H9 (cell line): ENCODE results near the gene MEG3. TPM values are rescaled to one million over a fixed set of nuclear protein-coding genes. Genes with fewer than 3 reads are reported as not detected.

Experiments used
- DNase-seq: peaks from one replicate; pipeline ENCODE4 v3.0.0-alpha.2; 2017
- H2AFZ ChIP-seq: one replicate; pipeline ENCODE4 v1.6.1; 2013; ENCODE audit warnings: mild to moderate bottlenecking, low read length, control low read depth, moderate library complexity
- H2AK5ac ChIP-seq: 2 replicates; pipeline ENCODE4 v1.6.1; 2013; ENCODE audit warnings: low read length, control low read depth, mixed read lengths; ENCODE audit not compliant: insufficient read length
- H2BK120ac ChIP-seq: one replicate; pipeline ENCODE4 v1.6.1; 2013; ENCODE audit warnings: low read depth, mild to moderate bottlenecking, low read length, control low read depth, inconsistent platforms; ENCODE audit not compliant: poor library complexity, severe bottlenecking
- H2BK12ac ChIP-seq: 2 replicates; pipeline ENCODE4 v1.6.1; 2013; ENCODE audit warnings: low read length, control low read depth, mixed read lengths, low read depth; ENCODE audit not compliant: insufficient read length
- H2BK15ac ChIP-seq: 2 replicates; pipeline ENCODE4 v1.6.1; 2013; ENCODE audit warnings: low read depth, low read length, control low read depth
- H2BK20ac ChIP-seq: one replicate; pipeline ENCODE4 v1.6.1; 2013; ENCODE audit warnings: low read depth, mild to moderate bottlenecking, low read length, control low read depth, inconsistent platforms; ENCODE audit not compliant: poor library complexity, severe bottlenecking
- H2BK5ac ChIP-seq: 2 replicates; pipeline ENCODE4 v1.6.1; 2013; ENCODE audit warnings: low read length, control low read depth, mixed read lengths; ENCODE audit not compliant: insufficient read length
- H3K14ac ChIP-seq: 2 replicates; pipeline ENCODE4 v1.6.1; 2013; ENCODE audit warnings: low read length, control low read depth; ENCODE audit not compliant: insufficient read depth
- H3K18ac ChIP-seq: 2 replicates; pipeline ENCODE4 v1.6.1; 2013; ENCODE audit warnings: low read depth, mild to moderate bottlenecking, mixed read lengths, low read length, control low read depth; ENCODE audit not compliant: insufficient read length
- H3K23ac ChIP-seq: 2 replicates; pipeline ENCODE4 v1.6.1; 2013; ENCODE audit warnings: low read length, control low read depth, mixed read lengths, low read depth; ENCODE audit not compliant: insufficient read length
- H3K23me2 ChIP-seq: 2 replicates; pipeline ENCODE4 v1.6.1; 2013; ENCODE audit warnings: low read depth, mild to moderate bottlenecking, mixed read lengths, low read length, control low read depth; ENCODE audit not compliant: insufficient read length, poor library complexity, severe bottlenecking
- H3K27ac ChIP-seq: 2 replicates; pipeline ENCODE4 v1.5.1; 2013; ENCODE audit warnings: low read length, control low read depth, mixed read lengths, low read depth; ENCODE audit not compliant: insufficient read length
- H3K27me3 ChIP-seq: 2 replicates; pipeline ENCODE4 v1.6.1; 2013; ENCODE audit warnings: low read length, control low read depth, inconsistent platforms; ENCODE audit not compliant: insufficient read depth
- H3K4ac ChIP-seq: 2 replicates; pipeline ENCODE4 v1.6.1; 2013; ENCODE audit warnings: low read depth, mild to moderate bottlenecking, control low read depth, inconsistent platforms, low read length, moderate library complexity
- H3K4me1 ChIP-seq: 2 replicates; pipeline ENCODE4 v1.6.1; 2013; ENCODE audit warnings: low read length, control low read depth, inconsistent platforms; ENCODE audit not compliant: insufficient read depth
- H3K4me2 ChIP-seq: 2 replicates; pipeline ENCODE4 v1.6.1; 2013; ENCODE audit warnings: low read length, control low read depth, mixed read lengths; ENCODE audit not compliant: insufficient read length, insufficient read depth
- H3K56ac ChIP-seq: 2 replicates; pipeline ENCODE4 v1.6.1; 2013; ENCODE audit warnings: low read depth, mild to moderate bottlenecking, mixed read lengths, low read length, control low read depth; ENCODE audit not compliant: insufficient read length
- H3K79me1 ChIP-seq: 2 replicates; pipeline ENCODE4 v1.6.1; 2013; ENCODE audit warnings: low read depth, mild to moderate bottlenecking, moderate library complexity, low read length, control low read depth, inconsistent platforms; ENCODE audit not compliant: insufficient read depth, poor library complexity, severe bottlenecking
- H3K79me2 ChIP-seq: 2 replicates; pipeline ENCODE4 v1.6.1; 2013; ENCODE audit warnings: low read length, control low read depth, inconsistent platforms; ENCODE audit not compliant: insufficient read depth
- H3K9ac ChIP-seq: 2 replicates; pipeline ENCODE4 v1.6.1; 2013; ENCODE audit warnings: low read length, control low read depth, mixed read lengths; ENCODE audit not compliant: insufficient read length; ENCODE audit errors: extremely low read depth
- H3K9me3 ChIP-seq: one replicate; pipeline ENCODE4 v1.6.1; 2013; ENCODE audit warnings: low read depth, low read length, inconsistent platforms; ENCODE audit not compliant: control insufficient read depth
- H3T11ph ChIP-seq: one replicate; pipeline ENCODE4 v1.6.1; 2013; ENCODE audit warnings: mild to moderate bottlenecking, low read length, control low read depth, inconsistent platforms
- H4K20me1 ChIP-seq: one replicate; pipeline ENCODE4 v1.6.1; 2013; ENCODE audit not compliant: control insufficient read depth, insufficient read length, insufficient read depth
- H4K5ac ChIP-seq: 2 replicates; pipeline ENCODE4 v1.6.1; 2013; ENCODE audit warnings: low read depth, mild to moderate bottlenecking, mixed read lengths, low read length, control low read depth; ENCODE audit not compliant: insufficient read length
- H4K8ac ChIP-seq: replicated peaks from 2 replicates; pipeline ENCODE4 v1.6.1; 2013; ENCODE audit warnings: low read length, control low read depth, mixed read lengths, low read depth; ENCODE audit not compliant: insufficient read length
- H4K91ac ChIP-seq: 2 replicates; pipeline ENCODE4 v1.6.1; 2013; ENCODE audit warnings: low read depth, mild to moderate bottlenecking, moderate library complexity, mixed read lengths, low read length, control low read depth; ENCODE audit not compliant: insufficient read length
- H3K27ac Mint-ChIP-seq, 3 experiments: 2 replicates in 2 of 3; 3 replicates in 1 of 3; pipeline ENCODE4 v1.8.0; 2020 to 2021; ENCODE audit warnings: mixed read lengths in 3 of 3, mild to moderate bottlenecking in 1 of 3, moderate library complexity in 1 of 3
- H3K27me3 Mint-ChIP-seq: 2 replicates; pipeline ENCODE4 v1.8.0; 2021; ENCODE audit warnings: low read depth, mild to moderate bottlenecking, moderate library complexity, mixed read lengths
- H3K36me3 Mint-ChIP-seq, 3 experiments: 2 replicates in 2 of 3; 3 replicates in 1 of 3; pipeline ENCODE4 v1.8.0; 2020 to 2021; ENCODE audit warnings: low read depth in 3 of 3, mixed read lengths in 3 of 3; ENCODE audit not compliant: insufficient read depth in 1 of 3
- H3K4me1 Mint-ChIP-seq, 2 experiments: 2 replicates each; pipeline ENCODE4 v1.8.0; 2020; ENCODE audit warnings: mixed read lengths in 2 of 2
- H3K4me3 Mint-ChIP-seq, 2 experiments: 2 replicates in 1 of 2; 3 replicates in 1 of 2; pipeline ENCODE4 v1.8.0; 2020 to 2021; ENCODE audit warnings: mild to moderate bottlenecking in 2 of 2, mixed read lengths in 2 of 2, moderate library complexity in 1 of 2
- H3K9me3 Mint-ChIP-seq, 2 experiments: 2 replicates in 1 of 2; 3 replicates in 1 of 2; pipeline ENCODE4 v1.8.0; 2020; ENCODE audit warnings: mild to moderate bottlenecking in 2 of 2, mixed read lengths in 2 of 2, moderate library complexity in 1 of 2
- WGBS: extraction: QIAGEN DNeasy Blood & Tissue Kit; methylation state at CpG from one replicate; pipeline ENCODE4 v1.1.7; 2013; ENCODE audit warnings: missing lambda C conversion rate, low lambda C conversion rate, mixed read lengths; ENCODE audit not compliant: insufficient read length; ENCODE audit errors: extremely low coverage; 5-methylcytosine and 5-hydroxymethylcytosine counted together
- total RNA-seq: library from RNA; stranded (reverse); gene quantifications from 2 replicates; pipeline ENCODE4 v1.2.1, GENCODE V29; 2021
- TF ChIP-seq, protein P1 (sequence below): fragments of 200-600 bp; sonication (generic); conservative IDR thresholded peaks from 3 replicates; pipeline ENCODE4 v1.8.0; 2021; ENCODE audit warnings: antibody characterized with exemption, mild to moderate bottlenecking

The MEG3 gene
- total RNA-seq, 1 experiment from 2014 or later, result 0.52 TPM

GRCh38 chr14:100787659-100788058, 38.3 kb upstream of the MEG3 start:
- Histone ChIP-seq H3K23me2 (no peaks in the 10 kb centered on the region), H3K18ac (no peak overlapping the region), H4K5ac (no peak overlapping the region), H4K20me1 (no peaks in the 10 kb centered on the region), H3K56ac (no peak overlapping the region), H3K23ac (no peak overlapping the region), H3K14ac (no peak overlapping the region), H4K91ac (no peak overlapping the region), H3K79me2 (no peaks in the 10 kb centered on the region), H3T11ph (no peak overlapping the region), H3K27ac (no peak overlapping the region), H2BK20ac (no peak overlapping the region), H3K4me1 (no peaks in the 10 kb centered on the region), H4K8ac (no peak overlapping the region), H3K9me3 (no peaks in the 10 kb centered on the region), H3K27me3 (no peaks in the 10 kb centered on the region), H3K79me1 (no peaks in the 10 kb centered on the region), H2BK5ac (no peak overlapping the region), H2AK5ac (no peak overlapping the region), H2BK120ac (no peak overlapping the region), H2AFZ (no peak overlapping the region), H2BK15ac (no peak overlapping the region), H3K9ac (no peak overlapping the region), H2BK12ac (no peak overlapping the region), H3K4ac (no peak overlapping the region), H3K4me2 (no peak overlapping the region)
- Mint-ChIP-seq H3K4me3 (no peak overlapping the region), H3K27me3 (peaks cover 5% of the 10 kb centered on the region), H3K27ac (no peak overlapping the region), H3K36me3 (no peaks in the 10 kb centered on the region), H3K9me3 (no peaks in the 10 kb centered on the region; a peak in 1 of 5 replicates), H3K4me1 (peaks cover 9 to 24% of the 10 kb centered on the region in 2 experiments)
- TF ChIP-seq, protein P1, sequence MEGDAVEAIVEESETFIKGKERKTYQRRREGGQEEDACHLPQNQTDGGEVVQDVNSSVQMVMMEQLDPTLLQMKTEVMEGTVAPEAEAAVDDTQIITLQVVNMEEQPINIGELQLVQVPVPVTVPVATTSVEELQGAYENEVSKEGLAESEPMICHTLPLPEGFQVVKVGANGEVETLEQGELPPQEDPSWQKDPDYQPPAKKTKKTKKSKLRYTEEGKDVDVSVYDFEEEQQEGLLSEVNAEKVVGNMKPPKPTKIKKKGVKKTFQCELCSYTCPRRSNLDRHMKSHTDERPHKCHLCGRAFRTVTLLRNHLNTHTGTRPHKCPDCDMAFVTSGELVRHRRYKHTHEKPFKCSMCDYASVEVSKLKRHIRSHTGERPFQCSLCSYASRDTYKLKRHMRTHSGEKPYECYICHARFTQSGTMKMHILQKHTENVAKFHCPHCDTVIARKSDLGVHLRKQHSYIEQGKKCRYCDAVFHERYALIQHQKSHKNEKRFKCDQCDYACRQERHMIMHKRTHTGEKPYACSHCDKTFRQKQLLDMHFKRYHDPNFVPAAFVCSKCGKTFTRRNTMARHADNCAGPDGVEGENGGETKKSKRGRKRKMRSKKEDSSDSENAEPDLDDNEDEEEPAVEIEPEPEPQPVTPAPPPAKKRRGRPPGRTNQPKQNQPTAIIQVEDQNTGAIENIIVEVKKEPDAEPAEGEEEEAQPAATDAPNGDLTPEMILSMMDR, result no peak
- WGBS, result no CpG with 5 or more reads among the region's 14 CpGs
- no peak for DNase-seq
